HepG2 (cell line): ENCODE measurements around the gene WDR73. TPM values are rescaled to one million over a fixed set of nuclear protein-coding genes. Genes with fewer than 3 reads are reported as not detected.
A peak's percentile ranks its signal among the peaks of the same experiment; 100 is the strongest.

Experiments
- BRCA1 ChIP-seq: sonication (generic); formaldehyde crosslinking; IDR thresholded peaks from 2 replicates; pipeline ENCODE4 v1.4.0; 2020; ENCODE audit warnings: missing genetic modification reagents
- CCDC6 ChIP-seq: sonication (generic); formaldehyde crosslinking; IDR thresholded peaks from 2 replicates; pipeline ENCODE4 v1.8.1; 2022; ENCODE audit warnings: mild to moderate bottlenecking, missing genetic modification reagents, moderate library complexity
- CREM ChIP-seq, 2 experiments: sonication (generic) in 1 of 2; formaldehyde crosslinking in 1 of 2; IDR thresholded peaks; 2 replicates each; pipeline versions ENCODE4 v1.4.0 to v1.6.1; 2016 to 2020; ENCODE audit warnings: antibody characterized with exemption in 1 of 2, mild to moderate bottlenecking in 1 of 2, missing genetic modification reagents in 1 of 2
- HDAC1 ChIP-seq: sonication (generic); formaldehyde crosslinking; IDR thresholded peaks from 2 replicates; pipeline ENCODE4 v1.5.1; 2020; ENCODE audit warnings: mild to moderate bottlenecking, missing genetic modification reagents
- IRF2 ChIP-seq: IDR thresholded peaks from 2 replicates; pipeline ENCODE4 v1.6.1; 2018; ENCODE audit warnings: missing genetic modification reagents, missing compliant biosample characterization
- MAFF ChIP-seq: IDR thresholded peaks from 2 replicates; pipeline ENCODE4 v1.6.1; 2011; ENCODE audit warnings: low read depth, low read length, improper control_type of control experiment
- MXD4 ChIP-seq: IDR thresholded peaks from 2 replicates; pipeline ENCODE4 v1.6.1; 2016; ENCODE audit warnings: mild to moderate bottlenecking, missing biosample characterization, missing genetic modification reagents
- PHB2 ChIP-seq: fragments of 450-650 bp; IDR thresholded peaks from 2 replicates; pipeline ENCODE4 v1.6.1; 2018; ENCODE audit not compliant: partially characterized antibody
- RCOR2 ChIP-seq: IDR thresholded peaks from 2 replicates; pipeline ENCODE4 v1.6.1; 2016; ENCODE audit warnings: missing biosample characterization, missing genetic modification reagents
- SOX5 ChIP-seq: IDR thresholded peaks from 2 replicates; pipeline ENCODE4 v1.6.1; 2016; ENCODE audit warnings: borderline replicate concordance
- XRCC5 ChIP-seq: fragments of 200-400 bp; formaldehyde crosslinking; optimal IDR thresholded peaks from 2 replicates; pipeline ENCODE3; 2017; ENCODE audit warnings: mild to moderate bottlenecking, low read length
- ZBTB20 ChIP-seq: sonication (generic); formaldehyde crosslinking; IDR thresholded peaks from 2 replicates; pipeline ENCODE4 v1.8.1; 2023; ENCODE audit warnings: missing genetic modification reagents, low read depth, mild to moderate bottlenecking, borderline replicate concordance
- ZC3H4 ChIP-seq: sonication (generic); formaldehyde crosslinking; IDR thresholded peaks from 2 replicates; pipeline ENCODE4 v1.4.0; 2020; ENCODE audit warnings: missing genetic modification reagents, borderline replicate concordance
- ZNF10 ChIP-seq: sonication (generic); formaldehyde crosslinking; IDR thresholded peaks from 2 replicates; pipeline ENCODE4 v1.4.0; 2020; ENCODE audit warnings: mild to moderate bottlenecking, low read depth, missing genetic modification reagents, borderline replicate concordance
- ZNF225 ChIP-seq: sonication (generic); formaldehyde crosslinking; IDR thresholded peaks from 2 replicates; pipeline ENCODE4 v1.4.0; 2020; ENCODE audit warnings: mild to moderate bottlenecking, missing genetic modification reagents
- ZNF253 ChIP-seq: sonication (generic); formaldehyde crosslinking; IDR thresholded peaks from 2 replicates; pipeline ENCODE4 v1.8.0; 2022; ENCODE audit warnings: mild to moderate bottlenecking, missing genetic modification reagents, borderline replicate concordance
- ZNF496 ChIP-seq: sonication (generic); formaldehyde crosslinking; IDR thresholded peaks from 2 replicates; pipeline ENCODE4 v1.8.1; 2023; ENCODE audit warnings: mild to moderate bottlenecking, moderate library complexity, missing genetic modification reagents; ENCODE audit not compliant: insufficient replicate concordance
- ZNF703 ChIP-seq: sonication (generic); formaldehyde crosslinking; IDR thresholded peaks from 2 replicates; pipeline ENCODE4 v1.5.1; 2020; ENCODE audit warnings: missing genetic modification reagents, mild to moderate bottlenecking, moderate library complexity, borderline replicate concordance
- ZNF850 ChIP-seq: sonication (generic); formaldehyde crosslinking; conservative IDR thresholded peaks from 2 replicates; pipeline ENCODE4 v1.9.0; 2021; ENCODE audit warnings: mild to moderate bottlenecking, missing genetic modification reagents
- polyA plus RNA-seq, 8 experiments: library from polyadenylated mRNA; depleted of rRNA in 3 of 8; stranded (reverse) in 7 of 8; unstranded in 1 of 8; fragments of >200 nt; fragmentation: Illumina TruSeq in 4 of 8; extraction: Trizol in 4 of 8; gene quantifications; 2 replicates each; pipeline versions ENCODE4 v1.2.1 to v1.2.3, GENCODE V29; 2011 to 2016; ENCODE audit warnings: low read depth in 4 of 8, missing spikeins in 1 of 8, mixed read lengths in 1 of 8; ENCODE audit not compliant: insufficient read depth in 1 of 8
- total RNA-seq, 5 experiments: library from RNA; depleted of rRNA; stranded (reverse); fragments of >200 nt; fragmentation: Illumina TruSeq; extraction: Trizol; gene quantifications; 2 replicates each; pipeline ENCODE4 v1.2.3, GENCODE V29; 2016; ENCODE audit warnings: low read depth in 1 of 5
- TF ChIP-seq, protein P1 (sequence below): sonication (generic); formaldehyde crosslinking; IDR thresholded peaks from 2 replicates; pipeline ENCODE4 v1.8.1; 2023; ENCODE audit warnings: mild to moderate bottlenecking, missing genetic modification reagents
- TF ChIP-seq, protein P2 (sequence below): IDR thresholded peaks from 2 replicates; pipeline ENCODE4 v1.6.1; 2016; ENCODE audit warnings: mild to moderate bottlenecking, missing biosample characterization, missing genetic modification reagents
- TF ChIP-seq, protein P3 (sequence below): IDR thresholded peaks from 2 replicates; pipeline ENCODE4 v1.6.1; 2012; ENCODE audit warnings: inconsistent platforms
- TF ChIP-seq, protein P4 (sequence below): sonication (generic); formaldehyde crosslinking; IDR thresholded peaks from 2 replicates; pipeline ENCODE4 v1.9.0; 2021; ENCODE audit warnings: missing genetic modification reagents, mild to moderate bottlenecking, borderline replicate concordance
- TF ChIP-seq, protein P5 (sequence below): sonication (generic); formaldehyde crosslinking; IDR thresholded peaks from 2 replicates; pipeline ENCODE4 v1.4.0; 2020; ENCODE audit warnings: missing genetic modification reagents
- TF ChIP-seq, protein P6 (sequence below): sonication (generic); formaldehyde crosslinking; IDR thresholded peaks from 2 replicates; pipeline ENCODE4 v1.4.0; 2020; ENCODE audit warnings: mild to moderate bottlenecking, missing genetic modification reagents
- TF ChIP-seq, protein P7 (sequence below): IDR thresholded peaks from 2 replicates; pipeline ENCODE4 v1.6.1; 2018; ENCODE audit warnings: missing genetic modification reagents, mild to moderate bottlenecking, missing compliant biosample characterization

Gene WDR73
- total and polyA plus RNA-seq, 2 of the 13 experiments (the other 11 are each of a cell fraction or from before 2014, with no cell fraction given) = 20.0 to 35.5 TPM

DNA sequence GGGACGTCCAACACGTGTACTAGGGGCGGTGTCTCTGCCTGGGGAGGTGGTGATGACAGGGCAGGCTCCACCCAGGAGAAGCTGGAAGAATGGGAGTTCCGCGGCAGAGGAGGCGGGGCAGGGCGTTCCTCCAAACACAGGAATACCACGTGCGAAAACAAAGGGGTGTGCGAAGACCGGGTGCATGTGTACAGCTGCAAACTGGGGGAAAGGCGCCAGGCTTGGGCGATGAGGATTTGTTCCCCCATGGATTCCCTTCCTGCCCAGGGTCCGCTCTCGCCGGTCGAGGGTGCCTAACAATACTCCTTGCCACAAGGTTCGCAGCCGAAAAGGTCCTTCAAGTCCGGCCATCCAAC lies 53.8 kb downstream of the WDR73 start (continued):
- TF ChIP-seq ZNF703 (CRISPR knock-in tag) (no peak), BRCA1 (CRISPR knock-in tag) (no peak), SOX5 (no peak), CREM (IDR thresholded peaks at IDR 0.05) (no peak), CREM (CRISPR knock-in tag; IDR thresholded peaks at IDR 0.05) (no peak), ZNF496 (CRISPR knock-in tag) (no peak), MXD4 (CRISPR knock-in tag) (peak; percentile 28; the same call in 1 of the 2 replicates), MAFF (no peak), IRF2 (CRISPR knock-in tag) (no peak), ZNF850 (no peak), ZNF225 (CRISPR knock-in tag) (no peak), ZBTB20 (CRISPR knock-in tag) (no peak), CCDC6 (CRISPR knock-in tag) (peak; percentile 22; the same call in 1 of the 2 replicates), ZNF10 (no peak), RCOR2 (CRISPR knock-in tag) (no peak), ZNF253 (peak; percentile 81; the same call in 1 of the 2 replicates), PHB2 (no peak), ZC3H4 (CRISPR knock-in tag) (no peak), XRCC5 (no peak), HDAC1 (CRISPR knock-in tag) (peak; percentile 58)
- TF ChIP-seq, protein P1, sequence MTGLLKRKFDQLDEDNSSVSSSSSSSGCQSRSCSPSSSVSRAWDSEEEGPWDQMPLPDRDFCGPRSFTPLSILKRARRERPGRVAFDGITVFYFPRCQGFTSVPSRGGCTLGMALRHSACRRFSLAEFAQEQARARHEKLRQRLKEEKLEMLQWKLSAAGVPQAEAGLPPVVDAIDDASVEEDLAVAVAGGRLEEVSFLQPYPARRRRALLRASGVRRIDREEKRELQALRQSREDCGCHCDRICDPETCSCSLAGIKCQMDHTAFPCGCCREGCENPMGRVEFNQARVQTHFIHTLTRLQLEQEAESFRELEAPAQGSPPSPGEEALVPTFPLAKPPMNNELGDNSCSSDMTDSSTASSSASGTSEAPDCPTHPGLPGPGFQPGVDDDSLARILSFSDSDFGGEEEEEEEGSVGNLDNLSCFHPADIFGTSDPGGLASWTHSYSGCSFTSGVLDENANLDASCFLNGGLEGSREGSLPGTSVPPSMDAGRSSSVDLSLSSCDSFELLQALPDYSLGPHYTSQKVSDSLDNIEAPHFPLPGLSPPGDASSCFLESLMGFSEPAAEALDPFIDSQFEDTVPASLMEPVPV = 0 out of 2 replicates have a peak, but pooled peaks have one; percentile 35
- TF ChIP-seq, protein P2, sequence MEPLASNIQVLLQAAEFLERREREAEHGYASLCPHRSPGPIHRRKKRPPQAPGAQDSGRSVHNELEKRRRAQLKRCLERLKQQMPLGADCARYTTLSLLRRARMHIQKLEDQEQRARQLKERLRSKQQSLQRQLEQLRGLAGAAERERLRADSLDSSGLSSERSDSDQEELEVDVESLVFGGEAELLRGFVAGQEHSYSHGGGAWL (CRISPR knock-in tag) = no peak; the same call in 1 of the 2 replicates
- TF ChIP-seq, protein P3, sequence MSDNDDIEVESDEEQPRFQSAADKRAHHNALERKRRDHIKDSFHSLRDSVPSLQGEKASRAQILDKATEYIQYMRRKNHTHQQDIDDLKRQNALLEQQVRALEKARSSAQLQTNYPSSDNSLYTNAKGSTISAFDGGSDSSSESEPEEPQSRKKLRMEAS = peak; percentile 99
- TF ChIP-seq, protein P4, sequence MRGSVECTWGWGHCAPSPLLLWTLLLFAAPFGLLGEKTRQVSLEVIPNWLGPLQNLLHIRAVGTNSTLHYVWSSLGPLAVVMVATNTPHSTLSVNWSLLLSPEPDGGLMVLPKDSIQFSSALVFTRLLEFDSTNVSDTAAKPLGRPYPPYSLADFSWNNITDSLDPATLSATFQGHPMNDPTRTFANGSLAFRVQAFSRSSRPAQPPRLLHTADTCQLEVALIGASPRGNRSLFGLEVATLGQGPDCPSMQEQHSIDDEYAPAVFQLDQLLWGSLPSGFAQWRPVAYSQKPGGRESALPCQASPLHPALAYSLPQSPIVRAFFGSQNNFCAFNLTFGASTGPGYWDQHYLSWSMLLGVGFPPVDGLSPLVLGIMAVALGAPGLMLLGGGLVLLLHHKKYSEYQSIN (CRISPR knock-in tag) = no peak
- TF ChIP-seq, protein P5, sequence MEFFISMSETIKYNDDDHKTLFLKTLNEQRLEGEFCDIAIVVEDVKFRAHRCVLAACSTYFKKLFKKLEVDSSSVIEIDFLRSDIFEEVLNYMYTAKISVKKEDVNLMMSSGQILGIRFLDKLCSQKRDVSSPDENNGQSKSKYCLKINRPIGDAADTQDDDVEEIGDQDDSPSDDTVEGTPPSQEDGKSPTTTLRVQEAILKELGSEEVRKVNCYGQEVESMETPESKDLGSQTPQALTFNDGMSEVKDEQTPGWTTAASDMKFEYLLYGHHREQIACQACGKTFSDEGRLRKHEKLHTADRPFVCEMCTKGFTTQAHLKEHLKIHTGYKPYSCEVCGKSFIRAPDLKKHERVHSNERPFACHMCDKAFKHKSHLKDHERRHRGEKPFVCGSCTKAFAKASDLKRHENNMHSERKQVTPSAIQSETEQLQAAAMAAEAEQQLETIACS = 0 out of 2 replicates have a peak, but pooled peaks have one; percentile 11
- TF ChIP-seq, protein P6, sequence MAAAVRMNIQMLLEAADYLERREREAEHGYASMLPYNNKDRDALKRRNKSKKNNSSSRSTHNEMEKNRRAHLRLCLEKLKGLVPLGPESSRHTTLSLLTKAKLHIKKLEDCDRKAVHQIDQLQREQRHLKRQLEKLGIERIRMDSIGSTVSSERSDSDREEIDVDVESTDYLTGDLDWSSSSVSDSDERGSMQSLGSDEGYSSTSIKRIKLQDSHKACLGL (CRISPR knock-in tag) = no peak
- TF ChIP-seq, protein P7, sequence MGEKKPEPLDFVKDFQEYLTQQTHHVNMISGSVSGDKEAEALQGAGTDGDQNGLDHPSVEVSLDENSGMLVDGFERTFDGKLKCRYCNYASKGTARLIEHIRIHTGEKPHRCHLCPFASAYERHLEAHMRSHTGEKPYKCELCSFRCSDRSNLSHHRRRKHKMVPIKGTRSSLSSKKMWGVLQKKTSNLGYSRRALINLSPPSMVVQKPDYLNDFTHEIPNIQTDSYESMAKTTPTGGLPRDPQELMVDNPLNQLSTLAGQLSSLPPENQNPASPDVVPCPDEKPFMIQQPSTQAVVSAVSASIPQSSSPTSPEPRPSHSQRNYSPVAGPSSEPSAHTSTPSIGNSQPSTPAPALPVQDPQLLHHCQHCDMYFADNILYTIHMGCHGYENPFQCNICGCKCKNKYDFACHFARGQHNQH (CRISPR knock-in tag) = no peak
